ENCODE data around the gene SBF1.

DNA sequence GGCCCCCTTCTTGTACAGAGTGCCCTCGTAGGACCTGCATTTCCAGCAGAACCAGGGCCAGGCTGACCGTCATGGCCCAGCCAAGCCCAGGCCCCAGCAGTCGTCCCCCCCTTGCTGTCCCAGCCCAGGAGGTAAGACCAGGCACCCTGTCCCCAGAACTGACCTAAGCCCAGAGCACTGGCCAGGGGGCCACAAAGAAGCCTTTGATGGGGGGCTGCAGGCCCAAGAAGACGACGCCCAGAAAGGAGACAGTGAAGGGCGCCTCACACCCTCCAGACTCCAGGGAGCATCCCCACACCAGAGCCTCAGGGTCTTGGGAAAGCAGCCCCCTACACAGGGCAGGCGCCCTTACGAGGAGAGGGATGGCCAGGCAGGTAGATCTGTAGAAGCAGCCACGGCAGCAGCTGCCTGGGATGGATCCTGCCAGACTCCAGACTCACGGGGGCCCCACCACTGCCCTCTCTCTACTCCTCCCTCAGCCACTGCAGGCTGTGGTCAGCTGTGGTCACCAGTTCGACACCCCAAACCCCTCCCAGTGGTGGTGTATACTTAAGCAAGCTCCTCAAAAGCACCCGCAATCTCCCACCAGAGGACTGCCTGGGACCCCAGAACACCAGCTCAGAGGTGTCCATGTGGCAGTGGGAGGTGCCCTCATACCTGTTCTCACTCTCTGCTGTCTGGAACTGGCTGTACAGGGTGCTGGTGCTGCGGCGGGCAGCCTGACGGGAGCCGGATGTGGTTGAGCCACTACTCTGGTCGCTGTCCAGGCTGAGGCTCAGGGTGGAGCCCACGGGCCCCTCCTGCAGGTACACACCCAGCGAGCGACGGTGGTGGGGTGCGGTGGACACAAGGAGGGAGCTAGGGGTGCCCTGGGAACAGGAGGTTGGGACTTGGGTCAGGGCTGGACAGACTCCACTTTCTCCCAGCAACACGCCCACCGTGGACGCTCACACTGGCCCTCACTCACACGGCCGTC lies 27.0 kb downstream of the SBF1 start:
- TF ChIP-seq POLR2A (IDR thresholded peaks at IDR 0.05) (no peak), CTCF (IDR thresholded peaks at IDR 0.05) (no peak), EP300 (IDR thresholded peaks at IDR 0.05) (no peak), POLR2AphosphoS5 (IDR thresholded peaks at IDR 0.05) (no peak)
